Natural killer cell (primary cell): ENCODE measurements around the gene RPRML. TPM values are rescaled to one million over a fixed set of nuclear protein-coding genes. Genes with fewer than 3 reads are reported as not detected.
"Not testable (repeated sequence)": the region's sequence is repeated elsewhere in the genome, so short reads cannot be mapped to it uniquely, and the experiment has no call there.

Source experiments
- ATAC-seq, 3 donors: fragments of 150-1000 bp in 2 of 3; fragments of 200-7000 bp in 1 of 3; cut with Tn5 transposase; 1 replicate in 1 of 3; 2 replicates in 2 of 3; pipeline ENCODE4 v1.10.0; 2021; ENCODE audit warnings: mild to moderate bottlenecking in 2 of 3, moderate library complexity in 2 of 3
- DNase-seq, 2 donors: peaks; one replicate each; pipeline versions ENCODE4 v3.0.0 to v3.0.0-alpha.2; 2013 to 2021; ENCODE audit warnings: mixed read lengths in 1 of 2
- H3K27ac ChIP-seq: one replicate; pipeline ENCODE4 v1.5.1; 2013; ENCODE audit warnings: mild to moderate bottlenecking, low read length
- H3K27me3 ChIP-seq: one replicate; pipeline ENCODE4 v1.6.1; 2013; ENCODE audit warnings: low read length; ENCODE audit not compliant: control insufficient read depth, insufficient read depth
- H3K36me3 ChIP-seq: one replicate; pipeline ENCODE4 v1.6.1; 2013; ENCODE audit warnings: low read length; ENCODE audit not compliant: control insufficient read depth, insufficient read depth
- H3K4me1 ChIP-seq: one replicate; pipeline ENCODE4 v1.6.1; 2013; ENCODE audit warnings: low read length; ENCODE audit not compliant: control insufficient read depth, insufficient read depth
- H3K4me3 ChIP-seq: one replicate; pipeline ENCODE4 v1.5.1; 2013; ENCODE audit warnings: low read length
- H3K9me3 ChIP-seq: one replicate; pipeline ENCODE4 v1.6.1; 2013; ENCODE audit warnings: low read length; ENCODE audit not compliant: control insufficient read depth, insufficient read depth
- H3K27ac Mint-ChIP-seq, 2 donors: one replicate each; pipeline ENCODE4 v1.8.0; 2022; ENCODE audit warnings: mild to moderate bottlenecking in 2 of 2, mixed read lengths in 2 of 2, moderate library complexity in 1 of 2
- H3K27me3 Mint-ChIP-seq, 2 donors: one replicate each; pipeline ENCODE4 v1.8.0; 2022; ENCODE audit warnings: low read depth in 2 of 2, mixed read lengths in 2 of 2
- H3K36me3 Mint-ChIP-seq: one replicate; pipeline ENCODE4 v1.8.0; 2022; ENCODE audit warnings: mixed read lengths
- H3K4me1 Mint-ChIP-seq, 2 donors: one replicate each; pipeline ENCODE4 v1.8.0; 2022; ENCODE audit warnings: mixed read lengths in 2 of 2
- H3K4me3 Mint-ChIP-seq: one replicate; pipeline ENCODE4 v1.8.0; 2022; ENCODE audit warnings: mild to moderate bottlenecking, moderate library complexity, mixed read lengths
- H3K9me3 Mint-ChIP-seq, 2 donors: one replicate each; pipeline ENCODE4 v1.8.0; 2022; ENCODE audit warnings: mixed read lengths in 2 of 2
- CTCF ChIP-seq: fragments of 200-600 bp; IDR thresholded peaks from one replicate; pipeline ENCODE4 v1.8.0; 2022; ENCODE audit warnings: antibody characterized with exemption
- WGBS: methylation state at CpG from one replicate; pipeline ENCODE4 v1.1.7; 2013; ENCODE audit warnings: missing lambda C conversion rate; ENCODE audit not compliant: insufficient coverage; 5-methylcytosine and 5-hydroxymethylcytosine counted together
- intact Hi-C: fragments of 100-400 bp; cut with micrococcal nuclease; formaldehyde crosslinking; loops from one replicate; pipeline ENCODE4 v1.14.2; 2022
- total RNA-seq, 4 donors: library from RNA; stranded (reverse); fragments of 120-200 nt in 1 of 4; gene quantifications; one replicate each; pipeline versions ENCODE4 v1.2.3 to v1.2.4, GENCODE V29; 2013 to 2022

RPRML gene
- total RNA-seq, 3 donors from 2014 or later (not counting 1 experiment from before 2014, with no cell fraction given): not detected

GRCh38 chr17:46994993-46995392, 15.9 kb upstream of the RPRML start:
- intact Hi-C loops: no loop called here
- ATAC-seq (no peak), DNase-seq (no peak)
- H3K9me3 ChIP-seq: no peaks in the 10 kb centered on the region
- no peaks in the 10 kb centered on the region for H3K9me3 Mint-ChIP-seq
- TF ChIP-seq CTCF: no peak
- no peaks in the 10 kb centered on the region for H3K36me3 Mint-ChIP-seq
- no peak overlapping the region for H3K4me3 Mint-ChIP-seq
- H3K27ac Mint-ChIP-seq: no peak overlapping the region
- WGBS: 85% methylated on average over 2 of the region's 2 CpGs
- H3K4me1 ChIP-seq: no peaks in the 10 kb centered on the region
- no peak overlapping the region for H3K4me3 ChIP-seq
- no peaks in the 10 kb centered on the region for H3K4me1 Mint-ChIP-seq
- no peaks in the 10 kb centered on the region for H3K27me3 Mint-ChIP-seq
- H3K27ac ChIP-seq: no peak overlapping the region
- no peaks in the 10 kb centered on the region for H3K27me3 ChIP-seq
- H3K36me3 ChIP-seq: no peaks in the 10 kb centered on the region

- H3K4me1 ChIP-seq: no peaks in the 10 kb centered on the region
- no peaks in the 10 kb centered on the region for H3K9me3 Mint-ChIP-seq
- H3K9me3 ChIP-seq: no peaks in the 10 kb centered on the region
- H3K4me1 Mint-ChIP-seq: no peaks in the 10 kb centered on the region
- H3K36me3 Mint-ChIP-seq: no peaks in the 10 kb centered on the region
- ATAC-seq: no peak
- H3K27me3 Mint-ChIP-seq: no peaks in the 10 kb centered on the region
- intact Hi-C loops: no loop called here
- no peak for DNase-seq
- no peak overlapping the region for H3K4me3 Mint-ChIP-seq
- H3K27ac Mint-ChIP-seq: no peak overlapping the region
- no peak for TF ChIP-seq CTCF
- 52% methylated on average over 1 of the region's 1 CpG for WGBS
- no peak overlapping the region for H3K4me3 ChIP-seq
- no peaks in the 10 kb centered on the region for H3K36me3 ChIP-seq
- no peak overlapping the region for H3K27ac ChIP-seq
- H3K27me3 ChIP-seq: no peaks in the 10 kb centered on the region
Measured at GRCh38 chr17:46991617-46992016, 12.6 kb upstream of the RPRML start.

GRCh38 chr17:46989637-46990431, 10.8 kb upstream of the RPRML start:
- Mint-ChIP-seq H3K4me3 (no peak overlapping the region), H3K9me3 (no peaks in the 10 kb centered on the region), H3K4me1 (no peaks in the 10 kb centered on the region), H3K27me3 (no peaks in the 10 kb centered on the region), H3K36me3 (no peaks in the 10 kb centered on the region), H3K27ac (no peak overlapping the region)
- H3K4me1 ChIP-seq: no peaks in the 10 kb centered on the region
- DNase-seq (no peak), ATAC-seq (no peak)
- H3K27ac ChIP-seq: no peak overlapping the region
- H3K9me3 ChIP-seq: no peaks in the 10 kb centered on the region
- no peak for TF ChIP-seq CTCF
- intact Hi-C loops: no loop called here
- H3K27me3 ChIP-seq: no peaks in the 10 kb centered on the region
- WGBS: 61% methylated on average over 8 of the region's 11 CpGs
- H3K36me3 ChIP-seq: no peaks in the 10 kb centered on the region
- H3K4me3 ChIP-seq: no peak overlapping the region

GRCh38 chr17:46987927-46988326, 8.9 kb upstream of the RPRML start:
- H3K36me3 Mint-ChIP-seq, ATAC-seq, H3K27ac Mint-ChIP-seq, H3K27me3 ChIP-seq, H3K9me3 ChIP-seq, DNase-seq, H3K27me3 Mint-ChIP-seq, H3K27ac ChIP-seq, H3K4me1 Mint-ChIP-seq, H3K9me3 Mint-ChIP-seq, intact Hi-C loops, H3K4me3 Mint-ChIP-seq, H3K4me3 ChIP-seq, H3K36me3 ChIP-seq, H3K4me1 ChIP-seq: not testable (repeated sequence)
- 93% methylated on average over 5 of the region's 5 CpGs for WGBS
